Nephron progenitor cell (in vitro differentiated cells): ENCODE results near the gene KIAA1217.
A peak's percentile ranks its signal among the peaks of the same experiment; 100 is the strongest.
"Not testable (repeated sequence)": the region's sequence is repeated elsewhere in the genome, so short reads cannot be mapped to it uniquely, and the experiment has no call there.

Experiments
- DNase-seq: peaks from one replicate; pipeline ENCODE4 v3.0.0; 2021
- H3K27ac Mint-ChIP-seq: 2 replicates; pipeline ENCODE4 v1.8.0; 2021; ENCODE audit warnings: mild to moderate bottlenecking, moderate library complexity, mixed read lengths
- H3K27me3 Mint-ChIP-seq: 2 replicates; pipeline ENCODE4 v1.8.0; 2021; ENCODE audit warnings: mild to moderate bottlenecking, low read depth, mixed read lengths; ENCODE audit not compliant: poor library complexity
- H3K36me3 Mint-ChIP-seq: 2 replicates; pipeline ENCODE4 v1.8.0; 2021; ENCODE audit warnings: low read depth, mixed read lengths
- H3K4me1 Mint-ChIP-seq: 2 replicates; pipeline ENCODE4 v1.8.0; 2021; ENCODE audit warnings: mixed read lengths
- H3K4me3 Mint-ChIP-seq: 2 replicates; pipeline ENCODE4 v1.8.0; 2021; ENCODE audit warnings: mild to moderate bottlenecking, moderate library complexity, mixed read lengths
- H3K9me3 Mint-ChIP-seq: 2 replicates; pipeline ENCODE4 v1.8.0; 2021; ENCODE audit warnings: mild to moderate bottlenecking, moderate library complexity, mixed read lengths
- CTCF ChIP-seq: fragments of 200-600 bp; sonication (generic); IDR thresholded peaks from 2 replicates; pipeline ENCODE4 v1.5.0; 2021; ENCODE audit warnings: antibody characterized with exemption

Gene KIAA1217

GRCh38 chr10:24481241-24481640, 272.3 kb downstream of the KIAA1217 start:
- peaks cover 23% of the 10 kb centered on the region for H3K9me3 Mint-ChIP-seq
- TF ChIP-seq CTCF, result no peak
- no peaks in the 10 kb centered on the region for H3K27me3 Mint-ChIP-seq
- no peak overlapping the region for H3K4me3 Mint-ChIP-seq
- H3K27ac Mint-ChIP-seq, result no peak overlapping the region
- H3K4me1 Mint-ChIP-seq, result no peaks in the 10 kb centered on the region
- no peak for DNase-seq
- peaks cover 68% of the 10 kb centered on the region for H3K36me3 Mint-ChIP-seq

GRCh38 chr10:24482713-24483112, 273.8 kb downstream of the KIAA1217 start:
- H3K27me3 Mint-ChIP-seq, H3K4me1 Mint-ChIP-seq, H3K4me3 Mint-ChIP-seq, H3K27ac Mint-ChIP-seq, DNase-seq: not testable (repeated sequence)
- H3K36me3 Mint-ChIP-seq, result peaks cover 69% of the 10 kb centered on the region
- peaks cover 18% of the 10 kb centered on the region for H3K9me3 Mint-ChIP-seq

GRCh38 chr10:24483701-24484100, 274.8 kb downstream of the KIAA1217 start:
- no peaks in the 10 kb centered on the region for H3K4me1 Mint-ChIP-seq
- no peak for DNase-seq
- H3K4me3 Mint-ChIP-seq, result no peak overlapping the region
- H3K27me3 Mint-ChIP-seq, result peaks cover under 1% of the 10 kb centered on the region
- H3K9me3 Mint-ChIP-seq, result peaks cover 13% of the 10 kb centered on the region
- no peak for TF ChIP-seq CTCF
- peak overlapping the region; percentile 77 for H3K27ac Mint-ChIP-seq
- H3K36me3 Mint-ChIP-seq, result peaks cover 64% of the 10 kb centered on the region

- no peak for TF ChIP-seq CTCF
- Mint-ChIP-seq H3K4me1 (no peaks in the 10 kb centered on the region), H3K27ac (no peak overlapping the region), H3K36me3 (peaks cover 53% of the 10 kb centered on the region), H3K9me3 (peaks cover 2% of the 10 kb centered on the region), H3K4me3 (no peak overlapping the region), H3K27me3 (peaks cover 4% of the 10 kb centered on the region)
- DNase-seq, result no peak
Observed at GRCh38 chr10:24484771-24485170, 275.8 kb downstream of the KIAA1217 start.

GRCh38 chr10:24485304-24485703, 276.4 kb downstream of the KIAA1217 start:
- Mint-ChIP-seq H3K27ac (no peak overlapping the region), H3K36me3 (peaks cover 48% of the 10 kb centered on the region), H3K9me3 (no peaks in the 10 kb centered on the region), H3K4me1 (no peaks in the 10 kb centered on the region), H3K27me3 (peaks cover 4% of the 10 kb centered on the region), H3K4me3 (no peak overlapping the region)
- DNase-seq, result no peak
- no peak for TF ChIP-seq CTCF

GRCh38 chr10:24488631-24489030, 279.7 kb downstream of the KIAA1217 start:
- Mint-ChIP-seq H3K27me3 (peaks cover 4% of the 10 kb centered on the region), H3K4me1 (no peaks in the 10 kb centered on the region), H3K9me3 (no peaks in the 10 kb centered on the region), H3K27ac (no peak overlapping the region), H3K36me3 (peaks cover 40% of the 10 kb centered on the region), H3K4me3 (no peak overlapping the region)
- no peak for TF ChIP-seq CTCF
- no peak for DNase-seq
